Measurements from ENCODE around the gene AGBL1. TPM values are rescaled to one million over a fixed set of nuclear protein-coding genes. Genes with fewer than 3 reads are reported as not detected.

The AGBL1 gene
- total RNA-seq, 1 donor from 2014 or later: not detected

GRCh38 chr15:86676002-86676401 is 596.3 kb downstream of the AGBL1 start:
- no peak for DNase-seq (ENCODE audit: low spot score)
- ATAC-seq: no peak

GRCh38 chr15:86677278-86677677 is 597.6 kb downstream of the AGBL1 start:
- DNase-seq (ENCODE audit: low spot score): no peak

GRCh38 chr15:86685263-86685662 is 605.6 kb downstream of the AGBL1 start:
- DNase-seq (ENCODE audit: low spot score): no peak

More at GRCh38 chr15:86677278-86677677, 597.6 kb downstream of the AGBL1 start:
- no peak for ATAC-seq

GRCh38 chr15:86689006-86689405 is 609.3 kb downstream of the AGBL1 start:
- ATAC-seq (no peak), DNase-seq (ENCODE audit: low spot score) (no peak)

More at GRCh38 chr15:86685263-86685662, 605.6 kb downstream of the AGBL1 start:
- no peak for ATAC-seq

GRCh38 chr15:86690566-86690965 is 610.9 kb downstream of the AGBL1 start:
- ATAC-seq (no peak), DNase-seq (ENCODE audit: low spot score) (no peak)

GRCh38 chr15:86691091-86691663 is 611.5 kb downstream of the AGBL1 start:
- ATAC-seq (no peak), DNase-seq (ENCODE audit: low spot score) (no peak)

GRCh38 chr15:86700864-86701610 is 621.4 kb downstream of the AGBL1 start:
- no peak for ATAC-seq
- DNase-seq (ENCODE audit: low spot score): no peak

GRCh38 chr15:86701611-86701963 is 621.9 kb downstream of the AGBL1 start:
- DNase-seq (ENCODE audit: low spot score) (no peak), ATAC-seq (no peak)

- no peak for DNase-seq (ENCODE audit: low spot score)
- no peak for ATAC-seq
Observed at GRCh38 chr15:86706813-86707212, 627.1 kb downstream of the AGBL1 start.

- ATAC-seq (no peak), DNase-seq (ENCODE audit: low spot score) (no peak)
Observed at GRCh38 chr15:86711476-86711875, 631.8 kb downstream of the AGBL1 start.

GRCh38 chr15:86714241-86714640 is 634.6 kb downstream of the AGBL1 start:
- no peak for DNase-seq (ENCODE audit: low spot score)
- no peak for ATAC-seq

GRCh38 chr15:86725628-86726027 is 646.0 kb downstream of the AGBL1 start:
- DNase-seq (ENCODE audit: low spot score) (no peak), ATAC-seq (no peak)

GRCh38 chr15:86735247-86736040 is 655.8 kb downstream of the AGBL1 start:
- ATAC-seq (no peak), DNase-seq (ENCODE audit: low spot score) (no peak)

- DNase-seq (ENCODE audit: low spot score): no peak
- ATAC-seq: no peak
Observed at GRCh38 chr15:86741917-86742316, 662.2 kb downstream of the AGBL1 start.

GRCh38 chr15:86743283-86743903 is 663.7 kb downstream of the AGBL1 start:
- ATAC-seq (no peak), DNase-seq (ENCODE audit: low spot score) (no peak)

- DNase-seq (ENCODE audit: low spot score): no peak
- ATAC-seq: no peak
Observed at GRCh38 chr15:86744198-86744780, 664.6 kb downstream of the AGBL1 start.

- ATAC-seq (no peak), DNase-seq (ENCODE audit: low spot score) (no peak)
Observed at GRCh38 chr15:86751116-86751515, 671.4 kb downstream of the AGBL1 start.

GRCh38 chr15:86754846-86755245 is 675.2 kb downstream of the AGBL1 start:
- DNase-seq (ENCODE audit: low spot score): no peak
- ATAC-seq: no peak

GRCh38 chr15:86756688-86757087 is 677.0 kb downstream of the AGBL1 start:
- DNase-seq (ENCODE audit: low spot score) (no peak), ATAC-seq (no peak)

- ATAC-seq (no peak), DNase-seq (ENCODE audit: low spot score) (no peak)
Observed at GRCh38 chr15:86759800-86760523, 680.3 kb downstream of the AGBL1 start.
